TTC549 (cell line): Measurements from ENCODE around the gene GPLD1.

ENCODE experiments used
- FAIRE-seq: peaks from 2 replicates; lab custom pipeline; 2012; peaks lifted over from hg19 to GRCh38; lab: Jason Lieb, UNC

GPLD1 gene

DNA sequence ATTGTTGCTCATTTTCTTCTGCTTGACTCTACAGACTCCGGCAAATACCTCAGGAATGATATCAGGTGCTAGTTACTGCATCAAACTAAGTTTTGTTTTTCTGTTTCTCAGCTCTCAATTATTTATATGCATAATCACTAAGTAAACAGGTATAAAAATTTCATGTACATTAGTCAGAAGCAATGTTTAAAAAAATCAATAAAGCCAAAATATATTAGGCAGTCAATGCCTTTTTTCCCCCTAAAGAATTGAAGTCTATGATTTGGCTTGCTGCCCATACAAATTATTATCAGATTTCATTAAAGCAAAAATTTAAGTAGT is 107.2 kb downstream of the GPLD1 start:
- FAIRE-seq: no peak

DNA sequence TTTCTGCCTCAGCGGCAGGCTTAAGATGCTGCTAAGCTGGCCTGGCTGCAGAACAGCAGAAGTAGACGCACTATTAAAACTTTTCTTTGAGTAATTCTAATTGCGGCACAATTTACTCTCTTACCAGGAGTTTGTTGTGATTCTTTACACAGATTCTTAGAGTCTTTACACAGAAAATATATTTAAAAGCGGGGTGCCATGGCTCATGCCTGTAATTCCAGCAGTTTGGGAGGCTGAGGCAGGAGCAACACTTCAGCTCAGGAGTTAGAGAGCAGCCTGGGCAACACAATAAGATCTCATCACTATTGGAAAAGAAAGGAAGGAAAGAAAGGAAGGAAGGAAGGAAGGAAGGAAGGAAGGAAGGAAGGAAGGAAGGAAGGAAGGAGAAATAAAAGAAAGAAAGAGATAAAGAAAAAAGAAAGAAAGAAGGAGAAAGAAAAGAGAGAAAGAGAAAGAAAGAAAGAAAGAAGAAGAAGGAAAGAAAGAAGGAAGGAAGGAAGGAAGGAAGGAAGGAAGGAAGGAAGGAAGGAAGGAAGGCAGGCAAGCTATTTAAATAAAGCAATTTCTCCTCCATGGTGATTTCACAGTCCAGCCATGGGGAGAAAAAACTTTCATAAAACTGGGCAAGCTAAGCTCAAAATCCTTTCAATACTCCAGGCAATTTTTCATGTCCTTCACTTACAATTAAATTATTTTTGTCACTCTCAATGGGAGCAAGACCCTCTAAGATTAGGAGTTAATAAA is 107.7 kb downstream of the GPLD1 start:
- FAIRE-seq: no peak

DNA sequence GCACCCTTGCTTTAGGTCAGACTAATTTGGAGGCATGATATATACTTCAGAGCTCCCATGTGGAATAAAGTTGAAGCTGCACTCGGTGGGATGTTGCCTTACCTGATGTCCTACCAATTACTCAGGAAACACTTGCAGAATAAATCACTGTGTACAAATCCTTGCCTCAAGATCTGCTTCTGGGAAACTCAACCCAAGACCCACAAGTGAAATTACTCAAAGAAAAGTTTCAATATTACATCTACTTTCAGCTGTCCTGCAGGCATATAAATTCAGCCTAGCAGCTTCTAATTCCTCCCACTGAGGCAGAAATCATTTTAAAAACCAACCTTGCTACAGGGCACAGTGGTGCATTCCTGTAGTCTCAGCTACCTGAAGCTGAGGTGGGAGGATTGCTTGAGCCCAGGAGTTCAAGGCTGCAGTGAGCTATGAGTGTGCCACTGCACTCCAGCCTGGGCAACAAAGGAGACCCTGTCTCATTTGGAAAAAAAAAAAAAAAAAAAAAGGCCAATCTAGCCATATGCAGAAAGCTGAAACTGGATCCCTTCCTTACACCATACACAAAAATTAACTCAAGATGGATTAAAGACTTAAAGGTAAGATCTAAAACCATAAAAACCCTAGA is 110.8 kb downstream of the GPLD1 start:
- FAIRE-seq: no peak
